Lower leg skin (tissue), 4 donors: ENCODE results near the gene CA12. TPM values are rescaled to one million over a fixed set of nuclear protein-coding genes. Genes with fewer than 3 reads are reported as not detected.
A peak's percentile ranks its signal among the peaks of the same experiment; 100 is the strongest.

Source experiments
- DNase-seq, 2 donors: peaks; one replicate each; pipeline ENCODE4 v3.0.0-alpha.2; 2019; ENCODE audit warnings: low spot score in 2 of 2
- H3K4me3 ChIP-seq: fragments of 200-600 bp; sonication (generic); 2 replicates; pipeline ENCODE4 v1.5.1; 2017; ENCODE audit warnings: mild to moderate bottlenecking, low read depth; ENCODE audit not compliant: poor library complexity, severe bottlenecking
- CTCF ChIP-seq, 3 donors: fragments of 450-650 bp; IDR thresholded peaks; one replicate each; pipeline ENCODE4 v1.5.1; 2016; ENCODE audit warnings: antibody characterized with exemption in 3 of 3, mild to moderate bottlenecking in 3 of 3, moderate library complexity in 2 of 3
- POLR2A ChIP-seq, 2 donors: fragments of 450-650 bp; IDR thresholded peaks; one replicate each; pipeline ENCODE4 v1.6.1; 2016 to 2017; ENCODE audit warnings: antibody characterized with exemption in 2 of 2, mild to moderate bottlenecking in 1 of 2, moderate library complexity in 1 of 2
- WGBS, 2 donors: methylation state at CpG; one replicate each; pipeline ENCODE4 v1.1.5; 2018; 5-methylcytosine and 5-hydroxymethylcytosine counted together
- intact Hi-C: fragments of 100-400 bp; cut with DNase I; formaldehyde crosslinking; loops from one replicate; pipeline ENCODE4 v1.15.0; 2023; ENCODE audit warnings: low total_unique reads
- total RNA-seq, 4 donors: library from RNA; depleted of rRNA; stranded (reverse); fragments of >200 nt; gene quantifications; one replicate each; pipeline ENCODE4 v1.1.0, GENCODE V29; 2016

Gene CA12
- total RNA-seq, 4 donors from 2014 or later: 144 to 253 (median 213) TPM

- WGBS, 2 donors: 30 to 48% methylated on average over 12 of the region's 12 CpGs
- H3K4me3 ChIP-seq: no peak overlapping the region
- TF ChIP-seq CTCF (IDR thresholded peaks at IDR 0.05) (no peak), POLR2A (IDR thresholded peaks at IDR 0.05) (peak in 1 of 2 donors; percentile 4)
- peak; percentile 84 to 93 for DNase-seq
- intact Hi-C loops: no loop called here
These were observed 9.5 kb downstream of the CA12 start for GRCh38 chr15:63372018-63372705.

GRCh38 chr15:63371297-63371918 lies 10.2 kb downstream of the CA12 start:
- no peak overlapping the region for H3K4me3 ChIP-seq
- DNase-seq: peak in 1 of 2 donors; percentile 78
- intact Hi-C loops: no loop called here
- no peak for TF ChIP-seq POLR2A (IDR thresholded peaks at IDR 0.05)
- TF ChIP-seq CTCF (IDR thresholded peaks at IDR 0.05): no peak
- 45 to 54% methylated on average over 15 of the region's 15 CpGs for WGBS, 2 donors

DNA sequence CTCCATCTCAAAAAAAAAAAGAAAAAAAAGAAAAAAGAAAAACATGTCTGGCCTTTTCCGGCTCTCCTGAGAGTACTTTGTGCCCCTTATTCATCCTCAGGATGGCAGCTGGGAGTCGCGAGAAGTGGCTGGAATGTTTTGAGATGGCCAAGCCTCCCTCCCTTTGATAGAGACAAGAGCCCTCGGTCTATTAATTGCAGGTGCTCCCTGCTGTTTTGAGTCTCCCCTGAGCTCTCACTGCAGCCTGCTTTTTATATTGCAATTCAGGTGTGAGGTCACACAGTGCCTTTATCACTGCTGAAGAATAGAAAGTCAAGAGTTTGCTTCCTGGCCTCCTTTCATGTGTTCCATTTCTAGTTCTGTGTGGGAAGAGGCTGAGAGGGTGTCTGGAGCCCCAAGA lies 10.9 kb downstream of the CA12 start:
- intact Hi-C loops: no loop called here
- WGBS, 2 donors: 77% methylated on average over 4 of the region's 4 CpGs

GRCh38 chr15:63369781-63370180 lies 11.9 kb downstream of the CA12 start:
- TF ChIP-seq CTCF (IDR thresholded peaks at IDR 0.05): no peak
- no peak for TF ChIP-seq POLR2A (IDR thresholded peaks at IDR 0.05)
- no peak for DNase-seq
- no peak overlapping the region for H3K4me3 ChIP-seq
- intact Hi-C loops: no loop called here
- WGBS, 2 donors: 80 to 89% methylated on average over 4 of the region's 4 CpGs

More for the DNA sequence above, 10.9 kb downstream of the CA12 start:
- no peak overlapping the region for H3K4me3 ChIP-seq
- TF ChIP-seq POLR2A (IDR thresholded peaks at IDR 0.05): no peak
- TF ChIP-seq CTCF (IDR thresholded peaks at IDR 0.05): no peak
- DNase-seq: no peak

- TF ChIP-seq POLR2A (IDR thresholded peaks at IDR 0.05): no peak
- no peak for TF ChIP-seq CTCF (IDR thresholded peaks at IDR 0.05)
- 59 to 65% methylated on average over 3 of the region's 3 CpGs for WGBS, 2 donors
- DNase-seq: no peak
- H3K4me3 ChIP-seq: no peak overlapping the region
- intact Hi-C loops: no loop called here
These were observed 12.3 kb downstream of the CA12 start for GRCh38 chr15:63369296-63369695.
